Muscle layer of colon (tissue), 2 donors: ENCODE data around the gene SNRPA.
"Not testable (repeated sequence)": the region's sequence is repeated elsewhere in the genome, so short reads cannot be mapped to it uniquely, and the experiment has no call there.

Source experiments
- H3K27ac ChIP-seq: one replicate; pipeline ENCODE4 v1.7.0; 2013; ENCODE audit warnings: low read depth, mild to moderate bottlenecking, low read length, moderate library complexity
- H3K27me3 ChIP-seq, 2 donors: one replicate each; pipeline ENCODE4 v1.7.0; 2013; ENCODE audit warnings: low read length in 2 of 2, mild to moderate bottlenecking in 2 of 2; ENCODE audit not compliant: insufficient read depth in 2 of 2, control insufficient read depth in 1 of 2
- H3K36me3 ChIP-seq: one replicate; pipeline ENCODE4 v1.7.0; 2013; ENCODE audit warnings: mild to moderate bottlenecking, low read length; ENCODE audit not compliant: insufficient read depth
- H3K4me1 ChIP-seq: one replicate; pipeline ENCODE4 v1.7.0; 2013; ENCODE audit warnings: mild to moderate bottlenecking, low read length; ENCODE audit not compliant: insufficient read depth
- H3K4me3 ChIP-seq, 2 donors: one replicate each; pipeline ENCODE4 v1.7.0; 2013; ENCODE audit warnings: low read length in 2 of 2, low read depth in 1 of 2, mild to moderate bottlenecking in 1 of 2, moderate library complexity in 1 of 2
- H3K9ac ChIP-seq: one replicate; pipeline ENCODE4 v1.7.0; 2013; ENCODE audit warnings: low read length
- H3K9me3 ChIP-seq: one replicate; pipeline ENCODE4 v1.7.0; 2013; ENCODE audit warnings: mild to moderate bottlenecking, low read length
- donor health status: abdominal sarcoma.
- donor health status: Adenocarcinoma of cecum.

SNRPA gene

GRCh38 chr19:40752257-40752781, 1.3 kb downstream of the SNRPA start:
- peaks cover 42% of the 10 kb centered on the region for H3K4me1 ChIP-seq
- H3K4me3 ChIP-seq, result peak overlapping the region; percentile 75 to 80

GRCh38 chr19:40754611-40755247, 3.7 kb downstream of the SNRPA start:
- Histone ChIP-seq H3K9ac (no peak overlapping the region), H3K4me3 (peak overlapping the region in 1 of 2 donors; percentile 32), H3K27ac (no peak overlapping the region), H3K4me1 (peaks cover 36% of the 10 kb centered on the region), H3K27me3 (no peaks in the 10 kb centered on the region), H3K9me3 (no peaks in the 10 kb centered on the region), H3K36me3 (peaks cover 23% of the 10 kb centered on the region)

More at GRCh38 chr19:40752257-40752781, 1.3 kb downstream of the SNRPA start:
- no peaks in the 10 kb centered on the region for H3K27me3 ChIP-seq
- no peak overlapping the region for H3K27ac ChIP-seq
- no peak overlapping the region for H3K9ac ChIP-seq
- peaks cover 10% of the 10 kb centered on the region for H3K36me3 ChIP-seq
- H3K9me3 ChIP-seq, result no peaks in the 10 kb centered on the region

- no peak overlapping the region for H3K4me3 ChIP-seq
- H3K9ac ChIP-seq, result no peak overlapping the region
- H3K36me3 ChIP-seq, result peaks cover 27% of the 10 kb centered on the region
- H3K27ac ChIP-seq, result no peak overlapping the region
- H3K4me1 ChIP-seq, result peaks cover 31% of the 10 kb centered on the region
- no peaks in the 10 kb centered on the region for H3K27me3 ChIP-seq
- no peaks in the 10 kb centered on the region for H3K9me3 ChIP-seq
Observed at GRCh38 chr19:40755248-40755624, 4.2 kb downstream of the SNRPA start.

DNA sequence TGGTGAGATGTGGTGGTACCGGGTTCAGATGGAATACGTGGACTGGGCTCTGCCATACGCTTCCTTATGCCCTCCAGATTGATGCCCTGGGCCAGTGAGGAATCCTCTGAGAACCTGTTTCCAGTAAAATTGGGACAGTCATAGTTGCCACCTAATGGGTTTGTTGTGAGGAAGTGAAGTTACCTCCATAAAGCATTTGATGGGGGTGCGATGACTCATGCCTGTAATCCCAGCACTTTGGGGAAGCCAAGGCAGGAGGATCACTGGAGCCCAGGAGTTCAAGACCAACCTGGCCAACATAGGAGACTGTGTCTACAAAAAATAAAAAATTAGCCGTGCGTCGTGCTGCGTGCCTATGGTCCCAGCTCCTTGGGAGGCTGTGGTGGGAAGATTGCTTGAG, 4.8 kb downstream of the SNRPA start:
- H3K4me3 ChIP-seq, result no peak overlapping the region
- H3K27me3 ChIP-seq, result no peaks in the 10 kb centered on the region
- no peak overlapping the region for H3K9ac ChIP-seq
- no peaks in the 10 kb centered on the region for H3K9me3 ChIP-seq
- peaks cover 32% of the 10 kb centered on the region for H3K36me3 ChIP-seq
- no peak overlapping the region for H3K27ac ChIP-seq
- H3K4me1 ChIP-seq, result peaks cover 31% of the 10 kb centered on the region

GRCh38 chr19:40756502-40757110, 5.6 kb downstream of the SNRPA start:
- no peak overlapping the region for H3K4me3 ChIP-seq
- H3K4me1 ChIP-seq, result peaks cover 31% of the 10 kb centered on the region
- no peak overlapping the region for H3K9ac ChIP-seq
- H3K27ac ChIP-seq, result no peak overlapping the region
- no peaks in the 10 kb centered on the region for H3K27me3 ChIP-seq
- H3K36me3 ChIP-seq, result peaks cover 39% of the 10 kb centered on the region
- H3K9me3 ChIP-seq, result no peaks in the 10 kb centered on the region

DNA sequence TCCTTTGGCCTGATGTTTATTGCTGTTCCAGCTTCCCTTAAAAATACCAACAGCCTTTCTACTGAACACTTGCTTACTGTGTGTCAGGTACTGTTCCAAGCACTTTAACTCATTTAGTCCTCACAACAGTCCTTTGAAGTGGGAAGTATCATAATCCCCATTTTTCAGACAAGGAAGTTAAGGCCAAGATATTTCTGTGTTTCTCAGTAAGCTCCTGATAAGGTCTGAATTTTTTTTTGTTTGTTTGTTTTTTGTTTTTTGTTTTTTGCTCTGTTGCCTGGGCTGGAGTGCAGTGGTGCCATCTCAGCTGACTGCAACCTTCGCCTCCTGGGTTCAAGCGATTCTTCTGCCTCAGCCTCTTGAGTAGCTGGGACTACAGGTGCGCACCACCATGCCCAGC, 7.5 kb downstream of the SNRPA start:
- H3K36me3 ChIP-seq, result peaks cover 58% of the 10 kb centered on the region
- no peak overlapping the region for H3K27ac ChIP-seq
- H3K4me3 ChIP-seq, result no peak overlapping the region
- H3K27me3 ChIP-seq, result no peaks in the 10 kb centered on the region
- H3K9me3 ChIP-seq, result no peaks in the 10 kb centered on the region
- H3K9ac ChIP-seq, result no peak overlapping the region
- peaks cover 22% of the 10 kb centered on the region for H3K4me1 ChIP-seq

DNA sequence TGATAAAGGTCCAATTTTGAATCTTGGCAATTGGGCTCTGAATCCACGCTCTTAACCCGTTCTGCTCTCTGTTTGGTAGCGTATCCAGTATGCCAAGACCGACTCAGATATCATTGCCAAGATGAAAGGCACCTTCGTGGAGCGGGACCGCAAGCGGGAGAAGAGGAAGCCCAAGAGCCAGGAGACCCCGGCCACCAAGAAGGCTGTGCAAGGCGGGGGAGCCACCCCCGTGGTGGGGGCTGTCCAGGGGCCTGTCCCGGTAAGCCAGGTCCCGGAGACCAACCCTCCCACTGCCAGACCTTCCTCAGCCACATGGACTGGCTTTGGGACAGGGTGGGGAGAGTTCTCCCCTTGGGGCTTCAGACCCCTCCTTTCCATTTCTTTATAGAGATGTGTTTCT, 8.3 kb downstream of the SNRPA start:
- Histone ChIP-seq H3K4me1 (peaks cover 18% of the 10 kb centered on the region), H3K4me3 (no peak overlapping the region), H3K36me3 (peaks cover 67% of the 10 kb centered on the region), H3K9ac (no peak overlapping the region), H3K27ac (no peak overlapping the region), H3K9me3 (no peaks in the 10 kb centered on the region), H3K27me3 (no peaks in the 10 kb centered on the region)

DNA sequence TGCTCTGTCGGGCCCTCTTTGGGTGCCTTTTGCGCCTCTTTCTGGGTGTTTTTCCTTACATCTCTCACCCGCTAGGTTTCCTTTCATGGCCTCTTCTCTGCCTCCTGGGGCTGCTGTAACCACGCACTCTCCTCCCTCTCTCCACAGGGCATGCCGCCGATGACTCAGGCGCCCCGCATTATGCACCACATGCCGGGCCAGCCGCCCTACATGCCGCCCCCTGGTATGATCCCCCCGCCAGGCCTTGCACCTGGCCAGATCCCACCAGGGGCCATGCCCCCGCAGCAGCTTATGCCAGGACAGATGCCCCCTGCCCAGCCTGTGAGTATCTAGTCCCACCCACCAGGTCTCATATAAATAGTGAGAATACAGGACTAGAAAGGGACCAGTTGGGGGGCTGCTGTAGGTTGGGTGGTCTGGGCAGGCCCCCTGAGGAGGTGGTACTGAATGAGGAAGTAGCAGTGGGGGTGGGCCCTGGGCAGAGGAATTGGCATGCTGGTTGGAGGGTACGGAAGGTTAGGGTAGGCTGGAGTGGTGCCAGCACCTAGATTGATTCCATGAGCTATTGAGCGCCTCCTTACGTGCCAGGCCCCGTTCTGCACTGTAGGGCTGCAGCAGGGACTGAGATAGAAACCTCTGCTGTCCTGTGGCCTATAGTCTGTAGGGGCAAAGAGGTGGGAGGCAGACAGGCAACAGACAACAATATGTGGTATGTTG, 11.9 kb downstream of the SNRPA start:
- no peak overlapping the region for H3K4me3 ChIP-seq
- H3K27ac ChIP-seq, result no peak overlapping the region
- no peaks in the 10 kb centered on the region for H3K27me3 ChIP-seq
- peaks cover 74% of the 10 kb centered on the region for H3K36me3 ChIP-seq
- no peak overlapping the region for H3K9ac ChIP-seq
- no peaks in the 10 kb centered on the region for H3K9me3 ChIP-seq
- H3K4me1 ChIP-seq, result no peaks in the 10 kb centered on the region

GRCh38 chr19:40763526-40763925, 12.5 kb downstream of the SNRPA start:
- no peaks in the 10 kb centered on the region for H3K27me3 ChIP-seq
- H3K4me3 ChIP-seq, result no peak overlapping the region
- H3K9me3 ChIP-seq, result no peaks in the 10 kb centered on the region
- H3K27ac ChIP-seq, result no peak overlapping the region
- H3K36me3 ChIP-seq, result peaks cover 70% of the 10 kb centered on the region
- no peaks in the 10 kb centered on the region for H3K4me1 ChIP-seq
- no peak overlapping the region for H3K9ac ChIP-seq

DNA sequence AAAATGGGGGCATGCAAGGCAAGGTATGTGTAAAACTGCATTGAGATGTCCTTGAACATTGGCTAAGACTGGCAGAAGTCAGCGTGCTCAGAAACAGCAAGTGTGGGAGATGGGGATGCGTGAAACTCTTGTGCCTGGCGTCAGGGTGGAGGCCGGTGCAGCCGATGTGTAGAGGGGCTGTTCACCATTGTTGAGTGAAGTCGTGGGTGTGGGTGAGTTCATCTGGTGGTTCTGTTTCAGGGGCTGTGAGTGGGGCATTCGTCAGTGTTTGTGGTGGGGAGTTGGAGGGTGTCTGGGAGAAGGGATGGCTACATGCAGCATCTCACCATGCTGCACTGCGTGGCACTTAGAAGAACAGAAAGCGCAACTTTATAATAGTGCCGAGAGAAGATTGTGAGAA, 13.0 kb downstream of the SNRPA start:
- Histone ChIP-seq H3K9me3 (no peaks in the 10 kb centered on the region), H3K27ac (no peak overlapping the region), H3K4me1 (no peaks in the 10 kb centered on the region), H3K4me3 (no peak overlapping the region), H3K9ac (no peak overlapping the region), H3K36me3 (peaks cover 68% of the 10 kb centered on the region), H3K27me3 (no peaks in the 10 kb centered on the region)

- not testable (repeated sequence) for H3K4me3 ChIP-seq, H3K27ac ChIP-seq
- peaks cover 47% of the 10 kb centered on the region for H3K36me3 ChIP-seq
Observed at GRCh38 chr19:40766385-40766784, 15.4 kb downstream of the SNRPA start.

More at GRCh38 chr19:40766385-40766784, 15.4 kb downstream of the SNRPA start:
- H3K27me3 ChIP-seq, H3K9me3 ChIP-seq, H3K4me1 ChIP-seq, H3K9ac ChIP-seq: not testable (repeated sequence)
